ENCODE data around the gene OPA1. TPM values are rescaled to one million over a fixed set of nuclear protein-coding genes. Genes with fewer than 3 reads are reported as not detected.
"Not testable (repeated sequence)": the region's sequence is repeated elsewhere in the genome, so short reads cannot be mapped to it uniquely, and the experiment has no call there.

OPA1 gene
- total RNA-seq, 1 experiment from 2014 or later, result 89.7 TPM

DNA sequence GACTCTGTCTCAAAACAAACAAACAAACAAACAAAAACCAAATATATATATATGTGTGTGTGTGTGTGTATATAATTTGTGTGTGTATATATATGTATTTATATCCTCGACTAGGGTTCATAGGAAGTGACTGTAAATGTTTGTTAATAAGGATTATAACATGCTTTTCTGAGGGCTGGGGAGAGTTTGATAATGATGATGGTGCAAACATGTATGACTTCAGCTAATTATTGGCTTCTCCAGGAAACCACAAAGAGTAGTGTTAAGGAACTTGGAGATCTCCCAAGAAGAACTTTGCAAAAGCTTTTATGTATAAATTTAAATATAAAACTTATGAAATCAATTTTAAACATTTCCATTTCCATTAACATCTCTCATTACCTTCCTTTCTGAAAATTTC lies 3.9 kb upstream of the OPA1 start:
- DNase-seq (ENCODE audit: low read depth), result no peak

DNA sequence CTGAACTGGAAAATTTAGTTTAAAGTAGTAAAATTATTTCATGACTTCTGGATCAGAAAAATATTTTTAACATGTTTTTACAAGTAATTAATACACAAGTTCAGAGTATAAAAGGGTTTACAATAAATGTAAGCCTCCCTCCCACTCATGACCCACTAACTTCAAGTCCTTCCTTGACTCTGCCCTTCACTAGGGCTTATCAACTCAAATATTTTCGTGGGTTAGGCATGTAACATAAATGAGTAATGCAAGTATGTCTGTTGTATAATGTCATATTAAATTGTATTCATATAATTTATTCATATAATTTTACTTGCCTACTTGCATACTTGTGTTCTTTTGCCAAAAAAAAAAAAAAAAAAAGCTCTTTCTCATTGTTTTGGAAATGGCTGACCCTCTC lies 3.4 kb upstream of the OPA1 start:
- DNase-seq (ENCODE audit: low read depth), result no peak

DNA sequence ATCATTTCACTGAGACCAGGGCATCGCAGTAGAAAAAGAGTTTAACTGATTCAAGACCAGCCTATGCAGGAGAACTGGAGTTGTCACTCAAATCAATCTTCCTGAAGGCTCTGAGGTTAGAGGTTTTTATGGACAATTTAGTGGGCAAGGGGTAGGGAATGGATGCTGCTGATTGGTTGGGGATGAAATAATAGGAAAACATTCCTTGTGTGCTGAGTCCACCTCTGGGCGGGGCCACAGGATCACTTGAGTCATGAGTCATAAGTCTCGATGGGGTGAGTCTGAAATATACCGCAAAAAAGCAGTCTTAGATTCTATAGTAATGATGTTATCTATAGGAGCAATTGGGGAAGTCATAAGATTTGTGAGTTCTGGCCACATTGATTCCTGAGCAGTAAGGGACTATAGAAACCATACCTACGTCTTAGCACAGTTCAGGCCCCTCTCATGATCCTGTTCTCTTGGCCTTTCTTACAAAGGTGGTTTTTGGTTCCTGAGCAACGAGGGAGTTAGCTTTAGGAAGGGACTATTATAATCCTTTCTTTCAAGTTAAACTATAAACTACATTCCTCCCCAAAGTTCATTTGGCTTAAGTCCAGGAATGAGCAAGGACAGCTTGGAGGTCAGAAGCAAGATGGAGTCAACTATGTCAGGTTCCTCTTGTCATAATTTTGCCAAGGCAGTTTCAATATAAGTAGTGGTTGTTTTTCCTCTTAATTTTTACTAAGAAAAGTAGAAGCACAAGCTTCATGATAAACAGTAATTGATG lies 2.7 kb upstream of the OPA1 start:
- peak; percentile 95 for DNase-seq (ENCODE audit: low read depth)

DNA sequence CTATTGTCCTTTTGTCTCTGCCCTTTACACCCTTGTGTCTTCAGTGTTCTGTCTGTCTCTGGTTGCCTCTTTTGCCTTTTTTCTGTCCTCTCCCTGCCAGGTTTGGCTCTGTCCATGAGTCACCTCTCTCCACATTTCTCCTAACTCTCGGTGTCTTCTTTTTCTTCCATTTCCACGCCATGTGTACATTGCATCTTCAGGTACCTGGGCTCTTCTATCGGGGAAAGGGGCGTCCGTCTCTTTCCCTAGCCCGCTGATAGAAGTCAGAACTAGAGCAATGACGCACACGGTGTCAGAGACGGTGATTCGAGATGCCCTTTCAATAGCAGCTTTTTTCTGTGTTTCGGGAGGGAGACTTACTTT lies 641 bp downstream of the OPA1 start:
- peak; percentile 34 for DNase-seq (ENCODE audit: low read depth)

DNA sequence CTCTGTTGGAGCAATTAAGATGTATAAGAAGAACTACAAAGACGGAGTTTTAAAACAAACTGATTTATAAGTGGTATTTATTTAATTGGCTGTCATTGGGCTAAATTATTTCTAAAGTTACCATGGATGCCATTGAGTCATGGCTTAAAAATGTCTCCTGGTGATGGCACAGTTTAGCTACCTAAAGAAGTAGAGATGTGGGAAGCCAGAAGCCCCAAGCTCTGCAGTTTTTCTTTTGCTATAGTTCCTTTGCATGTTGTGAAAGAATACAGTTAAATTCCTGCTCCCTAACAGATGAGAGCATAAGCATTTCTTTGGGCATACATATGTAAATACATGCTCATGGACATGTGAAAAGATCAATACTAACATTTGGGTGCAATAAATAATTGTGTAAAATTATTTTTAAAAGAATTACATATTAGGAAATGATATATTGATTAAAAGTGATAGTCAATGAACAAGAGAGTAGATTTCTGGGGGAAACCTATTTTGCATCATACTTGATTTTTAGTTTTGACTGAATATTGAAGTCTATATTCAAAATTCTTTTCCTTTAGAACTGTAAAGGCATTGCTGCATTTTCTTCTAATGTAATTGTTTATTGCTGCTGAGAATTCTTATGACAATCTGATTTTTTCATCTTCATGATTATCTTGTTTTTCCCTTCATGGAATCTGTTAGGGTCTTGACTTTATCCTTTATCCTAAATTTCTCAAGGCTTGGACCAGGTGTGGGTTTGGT lies 2.1 kb downstream of the OPA1 start:
- peak; percentile 36 for DNase-seq (ENCODE audit: low read depth)

DNA sequence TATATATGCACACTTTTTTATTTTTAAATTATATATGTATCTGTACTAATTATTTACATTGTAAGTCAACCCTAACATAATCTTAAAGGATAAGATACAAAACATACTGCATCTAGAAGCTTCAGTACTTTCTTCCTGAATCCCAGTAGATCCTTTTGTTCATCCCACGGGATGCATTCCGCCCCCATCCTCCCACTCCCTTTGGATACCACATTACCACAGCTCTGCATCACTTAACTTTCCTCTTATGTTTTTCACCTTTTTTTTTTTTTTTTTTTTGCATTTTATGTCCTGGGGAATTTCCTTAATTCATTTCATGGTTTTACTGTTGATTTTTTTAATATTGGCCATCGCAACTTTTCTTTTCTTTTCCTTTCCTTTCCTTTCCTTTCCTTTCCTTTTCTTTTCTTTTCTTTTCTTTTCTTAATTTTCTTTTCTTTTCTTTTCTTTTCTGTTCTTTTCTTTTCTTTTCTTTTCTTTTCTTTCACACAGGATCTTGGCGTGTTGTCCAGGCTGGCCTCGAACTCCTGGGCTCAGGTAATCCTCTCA lies 3.0 kb downstream of the OPA1 start:
- DNase-seq (ENCODE audit: low read depth), result no peak

DNA sequence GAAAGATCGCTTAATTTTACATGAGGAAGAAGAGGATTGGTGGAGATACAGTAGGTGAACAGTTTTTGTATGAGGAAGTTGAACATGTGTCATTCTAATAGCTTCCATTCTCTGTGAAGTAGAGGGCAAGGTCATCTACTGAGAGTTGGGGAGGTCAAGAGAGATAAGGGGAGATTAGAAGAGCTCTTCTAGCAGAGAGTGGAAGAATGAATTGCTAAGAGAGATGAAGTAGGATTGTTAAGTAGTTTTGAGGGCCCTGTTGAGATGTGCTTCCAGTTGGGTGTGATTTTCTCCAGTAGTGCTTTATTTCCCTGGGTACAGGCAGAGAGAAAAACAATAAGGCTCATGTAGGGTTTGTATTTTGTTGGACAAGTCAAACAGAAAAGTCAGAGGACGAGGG lies 5.2 kb downstream of the OPA1 start:
- DNase-seq (ENCODE audit: low read depth), result no peak

DNA sequence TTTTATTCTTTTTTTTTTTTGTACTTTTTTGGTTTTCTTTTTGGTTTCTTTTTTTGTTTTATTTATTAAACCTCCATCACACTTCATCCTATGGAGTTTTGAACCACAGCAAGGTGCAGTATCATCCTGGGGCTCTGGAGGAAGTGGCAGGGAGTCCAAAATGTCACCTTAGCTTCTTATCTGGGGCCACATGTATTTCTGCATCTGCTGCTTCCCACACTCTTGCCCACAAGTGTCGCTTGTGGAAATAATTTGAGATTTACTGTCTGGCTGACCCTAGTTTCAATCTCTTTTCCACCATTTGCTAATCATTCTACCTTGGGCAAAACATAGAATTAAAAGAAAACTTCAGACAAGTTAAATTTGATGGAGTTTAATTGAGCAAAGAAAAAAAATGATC lies 6.4 kb downstream of the OPA1 start:
- DNase-seq (ENCODE audit: low read depth), result no peak

DNA sequence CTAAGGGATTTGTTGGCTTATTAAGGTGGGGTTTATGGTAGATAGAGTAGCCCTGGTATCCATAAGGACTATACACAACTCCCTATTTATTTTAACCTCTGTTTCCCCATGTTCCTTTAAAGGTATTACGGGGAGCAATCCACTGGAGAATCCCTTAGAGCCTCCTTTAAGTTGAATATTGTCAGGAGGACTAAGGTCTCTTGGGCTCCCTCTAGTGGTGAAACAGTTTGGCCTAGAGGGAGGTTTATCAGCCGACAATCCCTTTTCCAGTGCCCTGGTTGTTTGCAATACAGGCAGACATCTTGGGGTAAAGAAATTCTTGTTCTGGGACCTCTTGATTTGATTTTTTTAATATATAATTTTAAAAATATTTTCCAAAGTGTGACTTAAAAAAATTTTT lies 12.9 kb downstream of the OPA1 start:
- peak; percentile 75 for DNase-seq (ENCODE audit: low read depth)

DNA sequence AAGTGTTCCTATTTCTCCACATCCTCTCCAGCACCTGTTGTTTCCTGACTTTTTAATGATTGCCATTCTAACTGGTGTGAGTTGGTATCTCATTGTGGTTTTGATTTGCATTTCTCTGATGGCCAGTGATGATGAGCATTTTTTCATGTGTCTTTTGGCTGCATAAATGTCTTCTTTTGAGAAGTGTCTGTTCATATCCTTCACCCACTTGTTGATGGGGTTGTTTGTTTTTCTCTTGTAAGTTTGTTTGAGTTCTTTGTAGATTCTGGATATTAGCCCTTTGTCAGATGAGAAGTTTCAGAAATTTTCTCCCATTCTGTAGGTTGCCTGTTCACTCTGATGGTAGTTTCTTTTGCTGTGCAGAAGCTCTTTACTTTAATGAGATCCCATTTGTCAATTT lies 13.9 kb downstream of the OPA1 start:
- DNase-seq (ENCODE audit: low read depth), result not testable (repeated sequence)

DNA sequence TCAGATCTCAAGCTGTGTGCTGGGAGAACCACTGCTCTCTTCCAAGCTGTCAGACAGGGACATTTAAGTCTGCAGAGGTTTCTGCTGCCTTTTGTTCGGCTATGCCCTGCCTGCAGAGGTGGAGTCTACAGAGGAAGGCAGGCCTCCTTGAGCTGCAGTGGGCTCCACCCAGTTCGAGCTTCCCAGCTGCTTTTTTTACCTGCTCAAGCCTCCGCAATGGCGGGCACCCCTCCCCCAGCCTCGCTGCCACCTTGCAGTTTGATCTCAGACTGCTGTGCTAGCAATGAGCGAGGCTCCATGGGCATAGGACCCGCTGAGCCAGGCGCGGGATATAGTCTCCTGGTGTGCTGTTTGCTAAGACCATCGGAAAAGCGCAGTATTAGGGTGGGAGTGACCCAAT lies 17.5 kb downstream of the OPA1 start:
- not testable (repeated sequence) for DNase-seq (ENCODE audit: low read depth)

DNA sequence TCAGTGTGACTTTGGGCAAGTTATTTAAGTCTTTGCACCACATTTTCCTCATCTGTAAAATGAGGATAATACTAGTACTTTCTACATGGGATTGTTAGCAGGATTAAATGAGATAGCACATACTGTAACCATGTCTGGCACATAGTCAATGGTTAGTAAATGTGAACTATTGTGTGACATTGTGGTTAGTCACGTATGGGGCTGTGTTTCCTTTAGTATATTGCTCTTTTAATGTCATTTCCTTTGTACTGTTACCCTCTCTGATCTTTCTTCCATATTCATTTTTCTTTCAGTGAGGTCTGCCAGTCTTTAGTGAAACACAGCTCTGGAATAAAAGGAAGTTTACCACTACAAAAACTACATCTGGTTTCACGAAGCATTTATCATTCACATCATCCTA lies 21.4 kb downstream of the OPA1 start:
- no peak for DNase-seq (ENCODE audit: low read depth)

DNA sequence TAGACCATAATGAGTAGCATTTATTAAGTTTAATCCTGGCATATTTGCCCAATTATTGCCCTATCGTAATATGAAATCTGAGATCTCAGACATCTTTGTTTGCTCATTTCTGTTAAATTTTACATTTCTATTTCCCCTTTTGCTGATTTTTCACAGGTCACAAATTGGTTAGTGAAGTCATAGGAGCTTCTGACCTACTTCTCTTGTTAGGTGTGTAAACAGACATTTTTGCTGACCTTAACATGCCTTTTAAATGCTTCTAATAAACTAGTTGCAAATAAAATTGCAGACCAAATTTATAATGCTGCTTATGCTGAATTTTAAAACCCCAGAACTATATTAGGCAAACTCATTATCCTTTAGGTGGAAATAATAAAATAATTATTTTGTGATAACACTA lies 24.6 kb downstream of the OPA1 start:
- no peak for DNase-seq (ENCODE audit: low read depth)

DNA sequence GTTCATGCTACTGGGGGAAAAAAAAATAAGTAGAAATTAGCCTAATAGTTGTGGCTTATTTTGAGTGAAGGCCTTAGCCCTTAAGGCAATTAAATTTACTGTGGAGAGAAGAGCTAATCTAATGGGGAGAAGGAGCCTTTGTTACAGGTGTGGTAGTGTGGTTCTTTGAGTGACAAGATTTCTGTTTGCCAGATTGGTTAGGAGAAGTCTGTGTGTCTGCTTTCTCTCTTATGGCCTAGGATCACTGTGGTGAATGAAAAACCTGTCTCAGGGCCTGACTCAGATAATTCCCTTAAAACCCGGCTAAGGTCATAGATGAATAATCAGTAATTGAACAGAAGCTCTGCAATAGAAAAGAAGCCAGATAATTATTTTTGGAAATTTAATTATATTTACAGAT lies 27.0 kb downstream of the OPA1 start:
- DNase-seq (ENCODE audit: low read depth), result no peak

DNA sequence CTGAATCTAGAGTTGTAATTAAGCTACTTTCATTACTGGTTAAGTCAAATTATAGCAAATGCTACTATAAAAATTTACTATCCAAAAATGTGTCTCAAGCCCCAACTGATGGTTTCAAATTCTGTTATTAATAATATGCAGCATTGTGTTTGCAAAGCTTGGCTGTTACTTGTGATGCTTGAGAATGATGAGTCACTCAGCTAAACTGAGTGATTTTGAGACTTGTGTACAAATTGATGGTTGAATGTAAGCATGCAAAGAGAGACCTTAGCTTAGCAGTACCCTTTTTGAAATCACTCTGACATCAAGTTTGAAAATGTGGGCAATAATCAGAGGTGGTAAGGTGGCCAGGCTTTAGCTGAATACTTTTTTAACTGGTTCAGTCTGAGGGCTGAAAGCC lies 27.6 kb downstream of the OPA1 start:
- no peak for DNase-seq (ENCODE audit: low read depth)

DNA sequence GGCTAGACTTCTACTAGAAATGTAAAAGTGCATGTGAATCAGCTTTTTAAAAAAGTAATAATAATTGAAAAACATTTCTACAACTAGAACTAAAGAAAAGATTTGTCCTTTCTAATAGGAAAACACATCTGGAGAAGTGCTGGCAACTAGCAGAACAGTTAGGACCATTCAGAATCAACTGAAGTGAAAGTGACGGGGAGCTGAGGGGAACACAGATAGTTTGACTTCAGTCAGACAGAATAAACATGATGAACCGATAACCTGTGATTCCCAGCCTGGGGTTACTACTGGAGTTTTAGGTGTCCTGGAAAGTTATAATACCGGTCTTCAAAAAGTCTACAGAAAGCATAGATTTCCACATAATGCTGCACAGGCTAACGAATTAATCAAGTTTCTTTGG lies 28.1 kb downstream of the OPA1 start:
- DNase-seq (ENCODE audit: low read depth), result no peak

DNA sequence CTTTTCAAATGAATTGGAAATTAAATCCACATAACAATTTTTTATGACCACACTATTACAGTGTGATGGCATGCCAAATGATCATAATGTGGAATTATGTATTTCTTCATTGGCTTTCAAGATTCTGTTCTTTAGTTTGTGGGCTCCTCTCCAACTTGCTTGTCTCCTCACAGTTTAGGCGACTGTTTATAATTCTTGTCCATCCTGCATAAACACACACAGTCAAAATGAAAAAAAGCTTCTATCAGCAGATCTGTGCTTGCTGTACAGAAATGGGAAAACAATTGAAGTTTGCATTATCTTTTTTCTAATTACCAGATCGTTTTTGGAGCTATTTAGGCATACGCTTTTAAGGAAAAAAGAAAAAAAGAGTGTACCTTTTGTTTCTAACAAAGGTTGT lies 37.0 kb downstream of the OPA1 start:
- no peak for DNase-seq (ENCODE audit: low read depth)

DNA sequence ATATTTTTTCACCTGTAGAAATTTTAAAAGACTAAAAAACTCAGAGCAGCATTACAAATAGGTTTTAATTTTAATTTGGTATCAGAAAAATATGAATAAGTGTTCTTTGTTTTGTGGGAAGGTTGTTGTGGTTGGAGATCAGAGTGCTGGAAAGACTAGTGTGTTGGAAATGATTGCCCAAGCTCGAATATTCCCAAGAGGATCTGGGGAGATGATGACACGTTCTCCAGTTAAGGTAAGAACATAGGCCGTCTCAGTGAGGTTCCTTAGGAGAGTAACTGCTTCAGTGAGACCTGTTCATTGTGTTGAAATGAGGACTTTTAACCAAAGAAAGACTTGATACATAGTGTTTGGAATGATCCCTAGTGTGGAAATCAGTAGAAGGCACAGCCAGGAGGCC lies 44.8 kb downstream of the OPA1 start:
- no peak for DNase-seq (ENCODE audit: low read depth)

DNA sequence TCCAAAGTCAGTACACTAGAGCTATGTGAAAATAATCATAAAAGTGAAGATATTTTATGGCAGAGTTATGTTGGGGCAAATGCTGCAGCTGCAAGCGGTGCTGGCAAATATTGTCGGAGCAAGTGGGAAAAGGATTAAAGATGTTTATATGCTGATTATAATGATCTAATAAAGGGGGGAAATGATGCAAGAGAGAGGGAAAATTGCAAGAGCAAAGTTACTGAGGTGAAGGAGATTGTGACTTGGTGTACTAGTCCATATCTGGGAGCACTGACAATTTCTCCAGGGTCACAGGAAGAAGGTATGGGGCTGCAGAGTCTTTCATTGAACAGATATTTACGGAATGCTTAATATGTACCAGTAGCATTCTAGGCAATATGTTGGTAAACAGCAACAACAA lies 45.8 kb downstream of the OPA1 start:
- no peak for DNase-seq (ENCODE audit: low read depth)

DNA sequence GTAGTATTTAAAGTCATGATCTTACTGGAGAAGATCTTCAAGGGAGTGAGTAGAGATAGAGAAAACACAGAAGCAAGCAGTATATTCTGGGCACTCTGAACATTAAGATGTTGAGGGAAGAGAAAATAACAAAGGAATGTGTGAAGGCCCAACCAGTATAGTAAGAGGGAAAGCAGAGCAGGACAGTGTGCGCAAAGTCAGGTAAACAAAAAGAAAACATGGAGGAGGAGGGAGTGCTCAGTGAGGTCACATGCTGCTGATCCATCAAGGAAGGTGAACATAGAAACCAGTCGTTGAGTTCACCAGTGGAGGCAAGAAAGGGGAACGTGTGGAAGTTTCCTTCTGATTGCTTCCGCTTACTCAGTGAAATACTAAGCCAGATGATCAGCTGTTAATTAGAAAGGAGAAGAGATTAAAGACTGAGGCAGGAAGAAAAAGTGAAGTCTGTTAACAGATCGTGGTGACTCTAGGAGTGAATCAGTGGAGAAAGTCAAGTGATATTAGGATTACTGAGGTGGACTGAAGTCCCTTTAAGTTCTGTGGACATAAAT lies 47.2 kb downstream of the OPA1 start:
- DNase-seq (ENCODE audit: low read depth), result no peak

DNA sequence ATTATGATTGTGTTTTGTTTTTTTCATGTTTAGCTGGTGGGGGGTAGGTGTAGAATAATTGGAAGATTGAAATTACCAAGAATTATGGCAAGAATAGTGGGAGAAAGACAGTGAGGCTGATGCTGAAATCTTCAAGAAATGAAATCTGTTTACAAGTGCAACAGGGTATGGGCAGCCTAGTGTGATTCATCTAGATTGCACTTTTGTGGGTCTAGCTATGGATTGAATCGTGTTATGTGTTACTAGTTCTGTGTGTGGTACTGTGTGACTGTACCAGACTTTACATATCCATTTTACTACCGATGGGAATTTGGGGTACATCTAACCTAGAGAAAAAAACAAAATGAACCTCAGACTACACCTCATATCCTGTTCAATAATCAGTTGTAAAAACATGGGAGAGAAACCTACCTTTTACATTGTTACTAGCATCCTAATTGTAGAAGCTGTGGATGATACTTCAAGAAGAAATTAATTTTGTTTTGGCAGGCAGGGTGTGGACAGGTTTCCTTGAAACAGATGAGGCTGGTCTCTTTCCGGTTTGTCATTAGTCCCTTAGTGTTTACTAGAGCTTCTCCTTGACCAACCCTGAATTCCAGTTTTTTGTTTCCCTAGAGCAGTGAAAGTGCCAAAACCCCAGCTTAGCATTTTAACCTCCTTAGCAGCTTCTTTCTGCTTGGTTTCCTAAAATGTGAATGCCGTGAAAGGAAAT lies 47.9 kb downstream of the OPA1 start:
- DNase-seq (ENCODE audit: low read depth), result no peak

DNA sequence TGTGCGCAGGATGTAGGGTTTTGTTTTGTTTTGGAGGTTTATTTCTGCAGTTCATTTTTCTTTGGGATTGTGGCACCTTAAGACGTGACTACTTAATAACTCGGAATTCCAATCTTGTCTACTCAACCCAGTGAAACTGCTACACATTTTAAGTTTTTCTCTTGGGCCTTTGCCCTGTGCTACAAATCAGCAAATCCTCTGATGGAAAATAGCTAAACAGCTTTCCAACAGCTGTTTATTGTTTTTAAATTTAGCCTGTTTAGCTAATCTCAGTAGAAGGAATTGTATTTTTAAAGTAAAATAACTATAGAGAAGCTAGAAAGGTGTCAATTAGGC lies 48.4 kb downstream of the OPA1 start:
- no peak for DNase-seq (ENCODE audit: low read depth)
